ENCODE measurements around the gene VTN. TPM values are rescaled to one million over a fixed set of nuclear protein-coding genes. Genes with fewer than 3 reads are reported as not detected.

VTN gene
- total and polyA plus RNA-seq, 2 experiments from 2014 or later: 0.34 TPM; not detected in 1

GRCh38 chr17:28368306-28368831 lies 1.7 kb downstream of the VTN start:
- H3K27ac ChIP-seq: no peak overlapping the region
- H4K20me1 ChIP-seq (ENCODE audit: insufficient read depth): no peaks in the 10 kb centered on the region
- peaks cover 14% of the 10 kb centered on the region for H3F3A ChIP-seq (ENCODE audit: insufficient read depth)
- no peaks in the 10 kb centered on the region for H3K9me3 ChIP-seq (ENCODE audit: low read depth)
- no peak overlapping the region for H3K4me2 ChIP-seq (ENCODE audit: unreplicated experiment)
- peaks cover 3% of the 10 kb centered on the region for H3K79me2 ChIP-seq (ENCODE audit: insufficient read depth)
- in situ Hi-C loops (cut with MboI): no loop called here
- DNase-seq: no peak
- peaks cover 6% of the 10 kb centered on the region for H3K4me1 ChIP-seq (ENCODE audit: insufficient read depth)
- no peak overlapping the region for H2AFZ ChIP-seq
- H3K4me3 ChIP-seq: no peak overlapping the region
- H3K36me3 ChIP-seq (ENCODE audit: low read depth): no peaks in the 10 kb centered on the region
- WGBS, 2 experiments (ENCODE audit: low coverage in 1 of 2, low lambda C conversion rate in 2 of 2, missing lambda C conversion rate in 2 of 2): 73 to 82% methylated on average over 5 of the region's 5 CpGs
- no peaks in the 10 kb centered on the region for H3K9me2 ChIP-seq (ENCODE audit: insufficient read depth)
- TF ChIP-seq EZH2phosphoT487 (IDR thresholded peaks at IDR 0.05; ENCODE audit: insufficient read depth, low read depth) (no peak), EZH2 (IDR thresholded peaks at IDR 0.05; ENCODE audit: insufficient read depth, poor library complexity, severe bottlenecking) (no peak)
- no peaks in the 10 kb centered on the region for H3K27me3 ChIP-seq (replicated peaks; ENCODE audit: insufficient read depth)
- H3K9ac ChIP-seq: no peak overlapping the region

- peaks cover 10% of the 10 kb centered on the region for H3F3A ChIP-seq (ENCODE audit: insufficient read depth)
- in situ Hi-C loops (cut with MboI): no loop called here
- H3K9me2 ChIP-seq (ENCODE audit: insufficient read depth): no peaks in the 10 kb centered on the region
- H3K36me3 ChIP-seq (ENCODE audit: low read depth): no peaks in the 10 kb centered on the region
- H3K9ac ChIP-seq: no peak overlapping the region
- H3K4me3 ChIP-seq: no peak overlapping the region
- no peak overlapping the region for H3K4me2 ChIP-seq (ENCODE audit: unreplicated experiment)
- no peak for DNase-seq
- H3K79me2 ChIP-seq (ENCODE audit: insufficient read depth): no peaks in the 10 kb centered on the region
- no peak overlapping the region for H2AFZ ChIP-seq
- H3K27ac ChIP-seq: no peak overlapping the region
- H3K27me3 ChIP-seq (replicated peaks; ENCODE audit: insufficient read depth): no peaks in the 10 kb centered on the region
- no peaks in the 10 kb centered on the region for H3K9me3 ChIP-seq (ENCODE audit: low read depth)
- H3K4me1 ChIP-seq (ENCODE audit: insufficient read depth): peaks cover 6% of the 10 kb centered on the region
- 88 to 90% methylated on average over 18 to 21 of the region's 21 CpGs for WGBS, 2 experiments (ENCODE audit: low coverage in 1 of 2, low lambda C conversion rate in 2 of 2, missing lambda C conversion rate in 2 of 2)
- H4K20me1 ChIP-seq (ENCODE audit: insufficient read depth): no peaks in the 10 kb centered on the region
- TF ChIP-seq EZH2phosphoT487 (IDR thresholded peaks at IDR 0.05; ENCODE audit: insufficient read depth, low read depth): no peak
- TF ChIP-seq EZH2 (IDR thresholded peaks at IDR 0.05; ENCODE audit: insufficient read depth, poor library complexity, severe bottlenecking): no peak
Observed at GRCh38 chr17:28367641-28368305, 2.3 kb downstream of the VTN start.

GRCh38 chr17:28366605-28367004 lies 3.5 kb downstream of the VTN start:
- in situ Hi-C loops (cut with MboI): no loop called here
- Histone ChIP-seq H3F3A (ENCODE audit: insufficient read depth) (peaks cover 10% of the 10 kb centered on the region), H3K27me3 (replicated peaks; ENCODE audit: insufficient read depth) (no peaks in the 10 kb centered on the region), H3K4me2 (ENCODE audit: unreplicated experiment) (no peak overlapping the region), H2AFZ (no peak overlapping the region), H3K27ac (no peak overlapping the region), H3K9me2 (ENCODE audit: insufficient read depth) (no peaks in the 10 kb centered on the region), H3K4me3 (no peak overlapping the region), H3K9me3 (ENCODE audit: low read depth) (no peaks in the 10 kb centered on the region), H3K4me1 (ENCODE audit: insufficient read depth) (peaks cover 6% of the 10 kb centered on the region), H3K9ac (no peak overlapping the region), H3K79me2 (ENCODE audit: insufficient read depth) (no peaks in the 10 kb centered on the region), H4K20me1 (ENCODE audit: insufficient read depth) (no peaks in the 10 kb centered on the region), H3K36me3 (ENCODE audit: low read depth) (peaks cover 5% of the 10 kb centered on the region)
- 70 to 94% methylated on average over 1 of the region's 1 CpG for WGBS, 2 experiments (ENCODE audit: low coverage in 1 of 2, low lambda C conversion rate in 2 of 2, missing lambda C conversion rate in 2 of 2)
- DNase-seq: no peak
- TF ChIP-seq EZH2 (IDR thresholded peaks at IDR 0.05; ENCODE audit: insufficient read depth, poor library complexity, severe bottlenecking): no peak
- no peak for TF ChIP-seq EZH2phosphoT487 (IDR thresholded peaks at IDR 0.05; ENCODE audit: insufficient read depth, low read depth)

- Histone ChIP-seq H3F3A (ENCODE audit: insufficient read depth) (peaks cover 3% of the 10 kb centered on the region), H3K4me2 (ENCODE audit: unreplicated experiment) (no peak overlapping the region), H3K4me3 (no peak overlapping the region), H3K9me3 (ENCODE audit: low read depth) (no peaks in the 10 kb centered on the region), H3K9ac (no peak overlapping the region), H4K20me1 (ENCODE audit: insufficient read depth) (no peaks in the 10 kb centered on the region), H2AFZ (no peak overlapping the region), H3K9me2 (ENCODE audit: insufficient read depth) (no peaks in the 10 kb centered on the region), H3K27me3 (replicated peaks; ENCODE audit: insufficient read depth) (no peaks in the 10 kb centered on the region), H3K27ac (no peak overlapping the region), H3K79me2 (ENCODE audit: insufficient read depth) (no peaks in the 10 kb centered on the region), H3K4me1 (ENCODE audit: insufficient read depth) (peaks cover under 1% of the 10 kb centered on the region; the same call in 1 of the 2 replicates), H3K36me3 (ENCODE audit: low read depth) (peaks cover 16% of the 10 kb centered on the region)
- 71 to 82% methylated on average over 3 of the region's 3 CpGs for whole genome bisulfite sequencing, 2 experiments (ENCODE audit: low coverage in 1 of 2, low lambda C conversion rate in 2 of 2, missing lambda C conversion rate in 2 of 2)
- TF ChIP-seq EZH2phosphoT487 (IDR thresholded peaks at IDR 0.05; ENCODE audit: insufficient read depth, low read depth) (no peak), EZH2 (IDR thresholded peaks at IDR 0.05; ENCODE audit: insufficient read depth, poor library complexity, severe bottlenecking) (no peak)
- in situ Hi-C loops (cut with MboI): no loop called here
- DNase-seq: no peak
Observed at GRCh38 chr17:28365487-28365886, 4.6 kb downstream of the VTN start.

All from GM23248 (cell line).